OCI-LY3 (cell line): ENCODE measurements around the gene SLC12A7.

Experiments used
- CTCF ChIP-seq: fragments of 200-600, 300-600 bp; sonication (generic); IDR thresholded peaks from 2 replicates; pipeline ENCODE4 v1.5.1; 2014; ENCODE audit warnings: antibody characterized with exemption, low read length, low read depth
- EZH2phosphoT487 ChIP-seq: fragments of 200-600 bp; shearing (Covaris generic); IDR thresholded peaks from 2 replicates; pipeline ENCODE4 v1.6.1; 2018; ENCODE audit warnings: antibody characterized with exemption, mixed run types, low read depth

DNA sequence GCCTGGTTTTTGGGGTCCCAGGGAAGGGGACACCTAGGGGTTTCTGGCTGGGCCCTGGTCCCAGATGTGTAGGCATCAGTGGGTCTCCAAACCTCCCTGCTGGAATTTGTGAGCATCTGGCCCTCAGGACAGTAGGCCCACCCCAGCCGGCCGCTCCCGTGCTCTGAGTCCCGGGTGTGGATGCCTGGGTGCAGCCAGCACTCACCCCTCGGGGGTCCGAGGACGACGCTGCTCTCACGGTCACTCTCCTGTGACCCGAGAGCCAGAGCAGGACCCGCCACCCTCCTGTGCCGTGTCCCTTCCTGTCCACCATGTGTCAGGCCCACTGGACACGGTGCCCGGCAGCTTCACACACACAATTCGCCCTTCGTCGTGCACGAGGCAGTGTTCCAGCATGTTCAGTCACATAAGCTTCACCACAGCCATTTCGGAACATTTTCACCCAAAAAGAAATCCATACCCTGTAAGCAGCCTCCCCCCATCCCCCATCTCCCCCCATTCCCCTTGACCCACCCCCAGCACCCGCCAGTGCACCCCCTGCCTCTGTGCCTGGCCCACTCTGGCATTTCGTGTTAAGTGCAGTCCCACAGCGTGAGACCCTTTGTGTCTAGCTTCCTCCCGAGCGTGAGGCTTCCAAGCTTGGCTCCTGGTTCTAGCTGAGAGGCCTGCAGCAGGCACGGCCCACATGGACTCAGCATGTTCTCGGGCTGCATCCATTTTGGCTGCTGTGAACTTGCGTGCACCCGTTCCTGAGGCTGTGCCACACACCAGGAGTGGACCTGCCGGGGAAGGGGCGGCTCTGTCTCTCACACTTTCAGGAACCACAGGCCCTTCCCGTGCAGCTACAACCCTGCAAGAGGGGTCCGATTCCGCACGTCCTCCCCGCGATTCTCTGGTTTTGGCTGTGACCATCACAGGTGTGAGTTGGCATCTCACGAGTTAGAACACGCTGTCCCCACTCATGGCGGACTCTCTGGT lies 62.7 kb downstream of the SLC12A7 start:
- TF ChIP-seq CTCF (no peak), EZH2phosphoT487 (no peak)
